Hypothalamus (tissue), 51 donors: Measurements from ENCODE around the gene GMDS.

Source experiments
- DNase-seq, 51 donors: peaks; one replicate each; lab custom pipeline; 2025; lab: John Stamatoyannopoulos, UW

Gene GMDS

GRCh38 chr6:1796706-1797529, 448.5 kb downstream of the GMDS start:
- DNase-seq = no peak

DNA sequence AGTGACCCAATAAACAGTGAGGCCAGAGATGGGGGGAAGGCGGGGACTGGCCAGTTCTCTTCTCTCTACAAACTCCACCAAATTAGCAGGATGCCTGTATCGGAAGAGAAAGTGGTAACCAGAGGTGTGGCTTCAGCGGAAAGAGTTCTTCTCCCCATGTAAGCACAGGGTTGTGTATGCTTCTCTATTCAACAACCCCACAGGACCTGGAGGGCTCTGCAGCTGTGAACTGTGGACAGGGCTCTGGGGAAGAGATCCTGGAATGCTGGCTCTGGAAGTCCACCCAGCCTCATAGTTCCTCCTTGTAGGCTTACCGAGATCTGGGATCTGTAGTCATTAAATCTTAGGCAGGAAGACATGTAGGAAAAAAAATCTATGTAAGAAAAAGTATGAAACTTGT, 449.5 kb downstream of the GMDS start:
- DNase-seq = no peak

- DNase-seq = no peak
Measured at GRCh38 chr6:1792989-1793388, 452.4 kb downstream of the GMDS start.

DNA sequence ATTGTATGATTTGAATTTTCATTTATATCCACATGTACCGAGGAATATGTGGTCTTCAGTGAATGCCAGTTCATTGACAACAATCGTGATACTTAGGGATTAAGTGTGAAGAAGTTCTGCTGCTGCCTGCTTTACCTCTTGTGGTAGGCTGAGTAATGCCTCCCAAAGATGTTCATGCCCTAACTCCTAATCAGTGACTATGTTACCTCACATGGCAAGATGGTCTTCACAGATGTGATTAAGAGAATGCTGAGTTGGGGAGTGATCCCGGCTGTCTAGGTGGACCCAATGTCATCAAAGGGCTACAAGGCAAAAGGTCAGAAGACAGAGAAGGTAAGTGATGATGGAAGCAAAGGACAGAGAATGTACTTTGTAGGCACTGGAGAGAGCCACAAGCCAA, 454.7 kb downstream of the GMDS start:
- no peak for DNase-seq

DNA sequence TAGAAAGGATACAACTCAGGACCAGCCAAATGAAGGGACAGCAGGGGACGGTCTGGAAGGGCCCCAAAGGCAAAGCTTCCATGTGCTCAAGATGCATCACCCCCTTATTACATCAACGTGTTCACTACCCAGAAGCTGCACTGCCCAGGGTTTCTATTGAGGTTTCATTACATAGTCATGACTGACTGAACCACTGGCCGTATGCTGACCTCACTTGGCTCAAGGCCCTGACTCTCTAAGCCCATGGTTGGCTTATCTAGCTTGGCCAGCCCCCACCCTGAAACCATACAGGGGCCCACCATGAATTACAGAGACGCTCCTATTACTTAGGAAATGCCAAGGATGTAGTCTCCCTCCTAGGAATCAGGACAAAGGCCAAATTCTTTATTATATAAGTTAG, 456.3 kb downstream of the GMDS start:
- no peak for DNase-seq

GRCh38 chr6:1787894-1788293, 457.5 kb downstream of the GMDS start:
- no peak for DNase-seq

GRCh38 chr6:1786455-1787453, 458.7 kb downstream of the GMDS start:
- no peak for DNase-seq

- no peak for DNase-seq
Measured at GRCh38 chr6:1784422-1784884, 461.0 kb downstream of the GMDS start.

DNA sequence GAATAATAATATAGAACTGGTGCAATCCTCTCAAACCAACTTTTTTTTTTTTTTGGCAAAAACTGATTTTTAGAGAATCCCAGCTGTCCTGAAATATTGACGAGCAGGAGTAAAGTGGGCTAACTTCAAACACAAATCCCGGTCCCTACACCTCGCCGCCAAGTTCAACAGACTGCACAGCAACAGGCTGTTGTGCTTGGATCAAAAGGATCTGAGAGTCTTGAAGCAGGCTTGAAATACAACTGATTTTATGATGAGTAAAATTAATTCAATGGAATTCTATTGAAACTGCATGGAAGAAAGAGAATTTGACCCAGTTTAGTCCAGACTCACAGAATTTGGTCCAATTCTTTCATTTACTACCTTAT, 463.6 kb downstream of the GMDS start:
- no peak for DNase-seq

DNA sequence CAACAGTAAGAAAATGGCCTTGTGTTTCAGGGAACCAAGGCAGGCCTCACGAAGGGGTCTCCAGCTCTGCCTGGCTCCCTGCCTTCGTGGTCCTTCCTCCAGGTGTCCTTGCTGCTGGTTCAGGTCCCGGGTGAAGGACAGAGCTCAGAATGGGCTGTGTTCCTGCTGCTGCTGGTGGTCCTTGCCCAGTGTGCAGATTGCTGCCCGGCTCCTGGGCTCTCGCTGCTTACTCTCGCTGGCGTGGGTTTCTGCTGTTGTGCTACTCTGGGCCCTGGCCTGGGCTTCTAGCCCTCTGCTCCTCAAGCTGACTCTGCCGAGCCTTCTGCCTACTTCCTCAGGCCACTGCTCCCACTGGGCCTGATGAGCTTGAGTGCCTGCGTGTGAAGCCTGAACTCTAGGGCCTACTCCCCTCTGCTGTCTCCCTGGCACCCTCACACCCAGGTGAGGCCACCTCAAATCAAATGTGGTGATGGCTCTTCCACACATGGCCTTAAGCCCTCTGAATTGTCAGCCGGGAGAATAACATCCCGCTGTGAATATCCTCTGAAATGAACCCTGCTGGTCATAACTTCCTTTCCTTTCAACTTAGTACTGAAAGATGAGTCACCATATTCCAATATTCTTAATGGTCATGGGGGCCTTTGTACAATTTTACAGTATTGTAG, 464.1 kb downstream of the GMDS start:
- no peak for DNase-seq

GRCh38 chr6:1780251-1780867, 465.0 kb downstream of the GMDS start:
- no peak for DNase-seq

DNA sequence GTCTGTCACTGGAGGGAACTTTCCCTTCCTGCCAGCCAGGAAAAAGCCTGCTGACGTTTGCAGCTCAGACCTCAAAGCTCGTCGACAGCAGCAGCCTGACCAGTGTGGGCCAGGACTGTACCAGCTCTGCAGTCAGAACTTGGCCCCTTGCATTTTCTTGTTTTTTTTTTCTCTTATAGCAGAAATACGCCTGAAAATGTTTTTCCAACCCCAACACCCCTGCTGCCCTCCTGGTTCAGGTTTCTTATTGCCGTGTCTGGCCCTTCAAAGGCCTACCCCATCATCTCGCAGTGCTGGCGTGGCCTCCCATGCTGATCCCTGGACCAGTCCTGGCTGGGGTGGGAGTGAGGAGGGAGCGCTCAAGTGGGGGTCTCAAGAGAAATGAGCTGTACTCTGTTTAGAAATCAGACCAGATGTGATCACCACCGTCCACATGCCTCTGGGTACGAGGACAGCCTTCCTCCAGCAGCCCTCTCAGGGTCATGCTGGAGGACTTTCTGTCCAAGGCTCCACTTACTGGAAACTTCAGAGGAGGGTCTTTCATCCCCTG, 466.6 kb downstream of the GMDS start:
- peak in 11 of 51 donors; percentile 1 to 31 (median 9) for DNase-seq

DNA sequence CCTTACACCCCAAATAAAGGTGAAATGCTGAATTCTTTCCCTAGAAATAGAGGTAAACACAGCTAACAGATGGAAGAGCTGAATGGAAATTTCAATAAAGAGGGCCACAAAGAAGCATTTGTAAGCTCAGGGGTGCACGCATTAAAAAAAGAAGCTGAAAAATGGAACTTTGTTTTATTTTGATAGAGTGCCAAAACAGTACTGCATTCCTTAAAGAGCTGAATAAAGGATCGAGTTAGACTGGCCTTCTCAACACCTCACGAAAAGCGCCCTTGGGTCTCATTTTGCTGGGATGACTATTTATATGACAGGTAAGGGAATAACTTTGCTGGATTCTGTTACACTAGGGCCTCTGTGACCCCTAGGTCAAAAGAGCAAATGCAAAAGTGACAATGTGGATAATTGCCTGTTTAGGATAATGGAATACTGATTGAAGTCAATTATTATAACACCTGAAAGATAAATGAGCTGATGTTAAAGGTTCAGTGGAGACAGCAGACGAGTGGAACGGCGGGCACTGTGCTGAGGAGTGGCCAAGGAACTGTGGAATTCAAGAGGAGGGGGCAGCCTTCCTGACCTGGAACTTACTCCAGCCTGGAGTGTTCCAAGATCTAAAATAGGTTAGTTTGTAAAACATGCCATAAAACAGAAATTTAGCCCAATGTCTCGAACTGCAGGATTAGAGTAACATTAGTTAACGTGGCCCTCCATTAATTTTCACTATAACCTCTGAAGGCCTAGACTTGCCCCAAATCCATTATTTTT, 467.3 kb downstream of the GMDS start:
- DNase-seq = no peak

GRCh38 chr6:1775441-1775840, 470.0 kb downstream of the GMDS start:
- DNase-seq = no peak

GRCh38 chr6:1774226-1774915, 471.0 kb downstream of the GMDS start:
- no peak for DNase-seq

- DNase-seq = no peak
Measured at GRCh38 chr6:1773700-1774099, 471.7 kb downstream of the GMDS start.

DNA sequence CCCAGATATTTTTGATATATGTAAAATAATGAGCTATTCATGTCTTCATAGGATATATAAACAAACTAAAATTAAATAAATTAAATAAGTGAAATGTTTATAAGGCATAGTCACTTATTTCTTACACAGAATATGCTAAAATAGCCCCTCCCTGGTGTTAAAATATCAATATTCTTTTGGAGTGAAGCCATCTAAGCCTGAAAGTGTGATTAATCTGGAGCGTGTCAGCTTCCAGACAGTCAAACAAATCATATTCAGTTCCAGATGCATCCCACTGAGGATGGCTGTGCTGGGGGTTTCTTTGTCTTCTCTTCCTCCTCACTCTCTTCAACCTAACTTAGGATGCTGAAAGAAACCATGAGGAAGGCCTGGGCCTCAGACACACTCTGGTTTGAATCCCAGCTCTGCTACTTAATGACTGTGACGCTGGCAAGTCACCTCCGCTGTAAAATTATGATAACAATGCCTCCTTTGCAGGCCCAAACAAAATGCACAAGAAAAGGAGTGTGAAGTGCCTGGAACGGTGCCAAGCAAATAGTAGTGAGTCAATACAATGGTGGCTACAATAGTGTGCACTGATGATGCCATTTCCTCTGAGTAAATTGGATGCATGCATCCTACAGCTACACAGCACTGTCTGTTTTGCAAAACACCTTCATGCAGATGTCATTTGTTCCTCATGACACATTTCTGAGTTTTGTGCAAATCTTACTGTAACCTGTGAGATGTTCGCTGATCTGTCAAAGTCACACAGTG, 474.3 kb downstream of the GMDS start:
- DNase-seq = no peak

GRCh38 chr6:1770435-1770843, 475.0 kb downstream of the GMDS start:
- DNase-seq = no peak
